HG02884 (cell line): ENCODE data around the gene SYPL2.

ENCODE experiments used
- ATAC-seq: cut with Tn5 transposase; IDR thresholded peaks from one replicate; pipeline ENCODE4 v1.9.1; 2021; ENCODE audit warnings: mild to moderate bottlenecking, moderate library complexity; ENCODE audit not compliant: unreplicated experiment

Gene SYPL2

GRCh38 chr1:109513110-109513710, 46.9 kb downstream of the SYPL2 start:
- ATAC-seq = no peak

- no peak for ATAC-seq
These were observed 48.5 kb downstream of the SYPL2 start for GRCh38 chr1:109514846-109515245.

DNA sequence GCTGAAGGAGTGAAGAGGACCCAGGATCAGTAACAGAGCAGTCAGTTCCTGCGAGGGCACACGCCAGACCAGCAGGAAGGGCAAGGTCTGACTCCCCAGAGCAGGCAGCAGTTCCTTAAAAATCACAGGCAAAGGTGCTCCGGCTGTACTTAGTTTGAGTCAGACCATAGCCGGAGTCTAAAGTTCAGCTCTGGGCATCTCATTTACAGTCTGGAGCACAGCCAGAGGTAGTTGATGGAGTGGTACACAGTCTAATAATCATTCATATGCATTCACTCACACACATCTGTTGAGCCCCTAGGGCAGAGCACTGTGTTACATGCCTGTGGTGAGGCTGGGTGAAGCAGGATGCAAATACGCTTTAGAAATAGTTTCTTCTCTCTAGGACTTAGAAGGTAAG, 50.5 kb downstream of the SYPL2 start:
- ATAC-seq = no peak

DNA sequence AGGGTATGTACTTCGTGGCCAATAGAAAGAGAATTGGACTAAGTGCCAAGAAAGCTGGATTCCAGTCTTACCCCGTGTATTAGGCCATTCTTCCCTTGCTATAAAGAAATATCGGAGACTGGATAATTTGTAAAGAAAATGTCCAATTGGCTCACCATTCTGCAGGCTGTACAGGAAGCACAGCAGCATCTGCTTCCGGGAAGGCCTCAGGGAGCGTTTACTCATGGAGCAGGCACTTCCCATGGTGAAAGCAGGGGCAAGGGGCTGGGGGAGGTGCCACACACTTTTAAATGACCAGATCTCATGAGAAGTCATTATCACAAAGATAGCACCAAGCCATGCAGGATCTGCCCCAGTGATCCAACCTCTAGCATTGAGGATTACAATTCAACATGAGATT, 51.0 kb downstream of the SYPL2 start:
- no peak for ATAC-seq

DNA sequence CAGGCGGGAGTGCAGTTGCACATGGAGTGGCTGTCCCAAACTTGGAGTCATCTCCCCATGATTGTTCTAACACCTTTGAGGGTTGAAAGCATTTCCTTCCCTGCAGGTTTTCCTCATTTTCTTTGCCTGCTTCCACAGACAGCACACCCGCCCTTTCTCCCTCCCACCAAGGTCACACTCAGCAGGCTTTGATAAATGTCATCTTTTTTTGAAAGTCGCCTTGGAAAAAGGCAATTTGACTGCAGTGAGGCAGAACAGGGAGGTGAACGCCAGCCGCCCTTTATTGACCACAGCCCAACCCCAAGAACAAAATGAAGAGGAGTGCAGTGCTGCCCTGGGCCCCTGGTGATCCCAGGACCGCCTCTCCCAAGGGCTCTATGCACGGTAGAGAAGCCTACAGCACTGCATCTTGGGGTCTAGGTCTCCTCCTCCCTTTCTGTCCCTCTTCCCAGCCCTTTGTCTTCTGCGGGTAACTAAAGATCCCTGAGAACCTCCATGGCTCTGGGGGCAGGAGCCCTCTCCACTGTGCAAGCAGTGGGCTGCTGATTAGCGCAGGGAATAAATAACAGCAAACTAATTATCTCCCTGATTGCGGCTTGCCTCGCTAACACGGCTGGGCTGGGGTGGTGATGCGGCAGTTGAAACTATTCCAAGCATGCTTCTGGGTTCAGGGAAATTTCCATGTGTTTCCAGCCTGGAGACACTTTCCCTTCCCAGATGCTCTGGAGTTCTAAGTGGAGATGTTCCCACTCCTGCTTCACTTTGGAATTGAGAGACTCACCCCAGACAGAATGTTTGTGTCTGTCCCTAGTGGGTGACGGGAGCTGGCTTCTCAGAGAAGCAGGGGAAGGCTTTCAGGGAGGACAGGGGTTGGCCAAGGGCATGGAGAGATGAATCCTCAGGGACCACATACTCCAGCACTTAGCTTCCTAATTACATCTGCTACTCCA, 54.9 kb downstream of the SYPL2 start:
- ATAC-seq = no peak

GRCh38 chr1:109522026-109522425, 55.7 kb downstream of the SYPL2 start:
- ATAC-seq = no peak

DNA sequence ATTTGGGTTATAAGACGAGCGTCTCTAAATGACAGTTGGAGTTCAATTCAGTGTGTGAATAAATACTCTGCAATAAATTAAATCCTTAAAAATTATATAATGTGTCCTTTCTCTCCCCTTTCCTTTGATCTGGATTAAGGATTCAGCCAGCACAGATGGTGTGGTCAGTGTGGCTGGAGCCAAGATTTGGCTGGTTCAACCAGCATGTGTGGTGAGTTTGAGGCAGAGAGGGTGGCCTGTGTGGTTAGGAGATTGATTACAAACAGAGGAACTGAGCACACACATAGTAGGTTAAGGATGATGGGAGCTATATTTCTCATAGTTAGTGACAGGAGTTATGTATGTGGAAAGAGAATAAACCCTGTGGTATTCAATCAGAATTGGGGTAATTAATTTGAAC, 57.4 kb downstream of the SYPL2 start:
- ATAC-seq = no peak

GRCh38 chr1:109527098-109527811, 60.9 kb downstream of the SYPL2 start:
- no peak for ATAC-seq

DNA sequence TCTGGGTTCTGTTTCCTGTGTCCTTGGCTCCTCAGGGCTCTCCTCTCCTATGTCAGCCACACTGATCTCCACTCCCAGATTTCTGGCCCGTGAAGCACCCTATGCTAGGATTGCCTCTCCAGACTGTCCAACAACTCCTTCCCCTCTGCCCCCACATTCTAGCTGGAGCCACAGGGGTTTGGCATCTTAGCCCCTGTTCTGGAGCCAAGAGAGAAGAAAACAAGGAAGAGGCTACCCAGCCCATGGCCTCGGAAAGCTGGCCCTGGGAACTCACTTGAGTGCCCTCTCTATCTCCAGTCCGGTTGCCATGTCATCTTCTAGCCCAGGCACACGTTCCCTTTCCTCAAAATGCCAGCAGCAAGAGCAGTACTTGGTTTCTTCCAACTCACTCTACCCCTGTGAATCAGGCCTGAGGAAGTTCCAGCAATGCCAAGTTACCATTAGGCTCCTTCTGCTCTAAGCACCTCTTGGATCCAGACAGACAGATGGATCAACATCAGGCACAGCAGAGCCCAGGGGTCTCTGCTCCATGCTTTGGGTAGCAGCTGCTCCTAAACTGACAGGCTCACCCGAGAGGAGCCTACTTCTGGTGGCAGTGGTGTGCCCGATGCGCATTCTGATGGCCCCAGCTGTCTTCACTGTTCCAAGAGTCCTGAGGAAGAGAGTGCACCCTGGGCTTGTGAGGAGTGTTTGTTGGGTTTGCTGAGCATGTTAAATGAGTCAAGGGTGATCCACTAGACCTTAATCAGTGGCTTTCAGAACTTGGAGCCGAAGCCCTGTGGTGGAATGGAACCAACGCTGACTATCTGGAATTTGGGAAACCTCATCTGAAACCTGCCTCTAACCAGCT, 61.7 kb downstream of the SYPL2 start:
- ATAC-seq = no peak

GRCh38 chr1:109528712-109529111, 62.4 kb downstream of the SYPL2 start:
- ATAC-seq = no peak

GRCh38 chr1:109529881-109530456, 63.6 kb downstream of the SYPL2 start:
- no peak for ATAC-seq

GRCh38 chr1:109530457-109531087, 64.2 kb downstream of the SYPL2 start:
- ATAC-seq = no peak

DNA sequence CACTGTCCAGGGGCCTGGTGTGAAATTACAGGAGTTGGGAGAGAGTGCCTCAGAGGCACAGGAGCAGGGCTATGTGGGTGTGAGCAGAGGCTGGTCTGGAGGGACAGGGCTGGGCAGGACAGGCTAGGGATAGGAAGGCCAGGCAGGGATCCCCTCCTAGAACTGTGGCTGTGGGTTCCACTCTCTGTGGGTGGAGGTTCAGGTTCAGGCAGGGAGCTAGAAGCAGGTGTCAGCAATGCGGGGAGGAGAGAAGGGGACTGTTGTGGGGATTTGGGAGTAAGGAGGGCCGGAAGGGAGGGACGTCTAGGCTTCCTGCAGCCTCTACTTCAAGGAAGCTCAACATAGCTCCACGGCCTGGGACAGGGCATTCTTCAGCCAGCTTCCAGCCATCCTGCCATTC, 65.0 kb downstream of the SYPL2 start:
- ATAC-seq = no peak
